Fibroblast of lung (primary cell): Measurements from ENCODE around the gene ELL.

Source experiments
- EZH2 ChIP-seq: IDR thresholded peaks from 2 replicates; pipeline ENCODE4 v1.5.1; 2012; ENCODE audit warnings: low read length, control low read depth, mild to moderate bottlenecking; ENCODE audit errors: missing control alignments
- TF ChIP-seq, protein P1 (sequence below), 2 donors: IDR thresholded peaks in 1 of 2; conservative IDR thresholded peaks in 1 of 2; 1 replicate in 1 of 2; 2 replicates in 1 of 2; pipeline ENCODE4 v1.5.1; 2011 to 2012; ENCODE audit warnings: low read length in 2 of 2, control low read depth in 1 of 2, inconsistent platforms in 1 of 2, low read depth in 1 of 2, mild to moderate bottlenecking in 1 of 2

- TF ChIP-seq, protein P1, sequence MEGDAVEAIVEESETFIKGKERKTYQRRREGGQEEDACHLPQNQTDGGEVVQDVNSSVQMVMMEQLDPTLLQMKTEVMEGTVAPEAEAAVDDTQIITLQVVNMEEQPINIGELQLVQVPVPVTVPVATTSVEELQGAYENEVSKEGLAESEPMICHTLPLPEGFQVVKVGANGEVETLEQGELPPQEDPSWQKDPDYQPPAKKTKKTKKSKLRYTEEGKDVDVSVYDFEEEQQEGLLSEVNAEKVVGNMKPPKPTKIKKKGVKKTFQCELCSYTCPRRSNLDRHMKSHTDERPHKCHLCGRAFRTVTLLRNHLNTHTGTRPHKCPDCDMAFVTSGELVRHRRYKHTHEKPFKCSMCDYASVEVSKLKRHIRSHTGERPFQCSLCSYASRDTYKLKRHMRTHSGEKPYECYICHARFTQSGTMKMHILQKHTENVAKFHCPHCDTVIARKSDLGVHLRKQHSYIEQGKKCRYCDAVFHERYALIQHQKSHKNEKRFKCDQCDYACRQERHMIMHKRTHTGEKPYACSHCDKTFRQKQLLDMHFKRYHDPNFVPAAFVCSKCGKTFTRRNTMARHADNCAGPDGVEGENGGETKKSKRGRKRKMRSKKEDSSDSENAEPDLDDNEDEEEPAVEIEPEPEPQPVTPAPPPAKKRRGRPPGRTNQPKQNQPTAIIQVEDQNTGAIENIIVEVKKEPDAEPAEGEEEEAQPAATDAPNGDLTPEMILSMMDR (conservative IDR thresholded peaks at IDR 0.05 in 1 of 2, IDR thresholded peaks at IDR 0.05 in 1 of 2; ENCODE audit: low read depth in 1 of 2, low read length in 2 of 2): no peak
- no peak for TF ChIP-seq EZH2
Measured at GRCh38 chr19:18562086-18562485, 40.2 kb upstream of the ELL start.
